Neural cell (in vitro differentiated cells): ENCODE measurements around the gene OR13J1. TPM values are rescaled to one million over a fixed set of nuclear protein-coding genes. Genes with fewer than 3 reads are reported as not detected.

Source experiments
- H2AFZ ChIP-seq: fragments of 200-600, 300-800 bp; sonication (generic), shearing (Covaris generic); 2 replicates; pipeline ENCODE4 v1.6.0; 2014; ENCODE audit warnings: low read depth, mild to moderate bottlenecking, antibody characterized with exemption, low read length, moderate library complexity
- H3F3A ChIP-seq: fragments of 200-600 bp; shearing (Covaris generic); 2 replicates; pipeline ENCODE4 v1.6.1; 2016; ENCODE audit warnings: mild to moderate bottlenecking, moderate library complexity, mixed read lengths, antibody characterized with exemption, low read length; ENCODE audit not compliant: insufficient read depth, poor library complexity, severe bottlenecking
- H3K27ac ChIP-seq: fragments of 200-600, 300-800 bp; sonication (generic), shearing (Covaris generic); 2 replicates; pipeline ENCODE4 v1.5.1; 2014; ENCODE audit warnings: mild to moderate bottlenecking, low read length, moderate library complexity
- H3K27me3 ChIP-seq: fragments of 300-800, 200-600 bp; sonication (generic), shearing (Covaris generic); 2 replicates; pipeline ENCODE4 v1.6.0; 2014; ENCODE audit warnings: mild to moderate bottlenecking, low read depth, low read length, moderate library complexity; ENCODE audit not compliant: insufficient read depth
- H3K36me3 ChIP-seq: fragments of 300-800, 200-600 bp; sonication (generic), shearing (Covaris generic); 2 replicates; pipeline ENCODE4 v1.5.1; 2014; ENCODE audit warnings: mild to moderate bottlenecking, antibody characterized with exemption, low read length, moderate library complexity; ENCODE audit not compliant: insufficient read depth
- H3K4me2 ChIP-seq: fragments of 300-800, 200-600 bp; sonication (generic), shearing (Covaris generic); 2 replicates; pipeline ENCODE4 v1.6.0; 2014; ENCODE audit warnings: mild to moderate bottlenecking, low read length
- H3K4me3 ChIP-seq: fragments of 300-800, 200-600 bp; sonication (generic), shearing (Covaris generic); 2 replicates; pipeline ENCODE4 v1.5.1; 2014; ENCODE audit warnings: mild to moderate bottlenecking, low read length, moderate library complexity
- H3K79me2 ChIP-seq: fragments of 200-600 bp; shearing (Covaris generic); replicated peaks from 2 replicates; pipeline ENCODE4 v1.6.0; 2014; ENCODE audit warnings: mild to moderate bottlenecking, low read length, moderate library complexity; ENCODE audit not compliant: insufficient read depth
- H3K9ac ChIP-seq: fragments of 300-800, 200-600 bp; sonication (generic), shearing (Covaris generic); 2 replicates; pipeline ENCODE4 v1.6.1; 2016; ENCODE audit warnings: mild to moderate bottlenecking, low read length, mixed read lengths
- H3K9me2 ChIP-seq: fragments of 200-600 bp; shearing (Covaris generic); 2 replicates; pipeline ENCODE4 v1.6.1; 2016; ENCODE audit warnings: mild to moderate bottlenecking, low read length, mixed read lengths; ENCODE audit not compliant: insufficient read depth
- H3K9me3 ChIP-seq: fragments of 200-600, 300-800 bp; sonication (generic), shearing (Covaris generic); 2 replicates; pipeline ENCODE4 v1.6.1; 2016; ENCODE audit warnings: mild to moderate bottlenecking, mixed run types, low read length, moderate library complexity, mixed read lengths
- H4K20me1 ChIP-seq: fragments of 200-600 bp; shearing (Covaris generic); 2 replicates; pipeline ENCODE4 v1.6.1; 2016; ENCODE audit warnings: mild to moderate bottlenecking, mixed run types; ENCODE audit not compliant: insufficient read depth
- CTCF ChIP-seq: fragments of 450-650 bp; IDR thresholded peaks from 2 replicates; pipeline ENCODE4 v1.5.1; 2014; ENCODE audit warnings: antibody characterized with exemption, mild to moderate bottlenecking, moderate library complexity; ENCODE audit not compliant: poor library complexity, severe bottlenecking
- EP300 ChIP-seq: fragments of 450-650 bp; conservative IDR thresholded peaks from 2 replicates; pipeline ENCODE4 v1.6.1; 2014; ENCODE audit warnings: antibody characterized with exemption, mild to moderate bottlenecking, moderate library complexity; ENCODE audit not compliant: poor library complexity, severe bottlenecking
- EZH2 ChIP-seq: fragments of 200-600, 300-800 bp; shearing (Covaris generic), sonication (generic); IDR thresholded peaks from 2 replicates; pipeline ENCODE4 v1.6.1; 2014; ENCODE audit warnings: antibody characterized with exemption, low read length, borderline replicate concordance, mild to moderate bottlenecking; ENCODE audit not compliant: insufficient read depth, poor library complexity, severe bottlenecking
- MXI1 ChIP-seq: fragments of 450-650 bp; conservative IDR thresholded peaks from 2 replicates; pipeline ENCODE4 v1.6.1; 2014; ENCODE audit warnings: antibody characterized with exemption, mild to moderate bottlenecking; ENCODE audit not compliant: poor library complexity, severe bottlenecking
- POLR2AphosphoS5 ChIP-seq: IDR thresholded peaks from 2 replicates; pipeline ENCODE4 v1.6.1; 2012
- RAD21 ChIP-seq: fragments of 450-650 bp; conservative IDR thresholded peaks from 2 replicates; pipeline ENCODE4 v1.6.1; 2014; ENCODE audit warnings: antibody characterized with exemption, mild to moderate bottlenecking, moderate library complexity
- REST ChIP-seq: IDR thresholded peaks from 2 replicates; pipeline ENCODE4 v1.6.1; 2012; ENCODE audit warnings: borderline replicate concordance
- SMC3 ChIP-seq: fragments of 450-650 bp; conservative IDR thresholded peaks from 2 replicates; pipeline ENCODE4 v1.6.1; 2014; ENCODE audit warnings: antibody characterized with exemption, mild to moderate bottlenecking, moderate library complexity; ENCODE audit not compliant: poor library complexity
- TAF1 ChIP-seq: IDR thresholded peaks from 2 replicates; pipeline ENCODE4 v1.6.1; 2012; ENCODE audit warnings: low read depth
- polyA plus RNA-seq: library from polyadenylated mRNA; depleted of rRNA; stranded (reverse); fragments of >200 nt; gene quantifications from 2 replicates; pipeline ENCODE4 v1.2.3, GENCODE V29; 2014

Gene OR13J1
- polyA plus RNA-seq, 1 donor from 2014 or later: not detected

GRCh38 chr9:35835216-35835632 lies 35.0 kb downstream of the OR13J1 start:
- H2AFZ ChIP-seq: no peak overlapping the region
- H3K4me2 ChIP-seq: no peak overlapping the region
- TF ChIP-seq SMC3 (no peak), EP300 (no peak), RAD21 (no peak), REST (no peak), MXI1 (no peak), CTCF (no peak), EZH2 (no peak), TAF1 (no peak), POLR2AphosphoS5 (no peak)
- H3K27me3 ChIP-seq: no peaks in the 10 kb centered on the region
- H3K9me3 ChIP-seq: no peaks in the 10 kb centered on the region
- no peak overlapping the region for H3K4me3 ChIP-seq
- H3K27ac ChIP-seq: no peak overlapping the region
- H3K36me3 ChIP-seq: peaks cover 4% of the 10 kb centered on the region
- no peaks in the 10 kb centered on the region for H4K20me1 ChIP-seq
- H3K9me2 ChIP-seq: no peaks in the 10 kb centered on the region
- no peak overlapping the region for H3K9ac ChIP-seq
- H3K79me2 ChIP-seq: peaks cover 5% of the 10 kb centered on the region
- H3F3A ChIP-seq: no peaks in the 10 kb centered on the region

- H3K27ac ChIP-seq: no peak overlapping the region
- no peaks in the 10 kb centered on the region for H3K9me2 ChIP-seq
- no peak overlapping the region for H3K9ac ChIP-seq
- no peaks in the 10 kb centered on the region for H3K27me3 ChIP-seq
- H3K4me3 ChIP-seq: no peak overlapping the region
- H4K20me1 ChIP-seq: no peaks in the 10 kb centered on the region
- H3K4me2 ChIP-seq: no peak overlapping the region
- H2AFZ ChIP-seq: no peak overlapping the region
- no peaks in the 10 kb centered on the region for H3K9me3 ChIP-seq
- TF ChIP-seq RAD21 (no peak), POLR2AphosphoS5 (no peak), MXI1 (no peak), SMC3 (no peak), EZH2 (no peak), TAF1 (no peak), CTCF (no peak), REST (no peak), EP300 (no peak)
- no peaks in the 10 kb centered on the region for H3F3A ChIP-seq
- H3K79me2 ChIP-seq: peaks cover 12% of the 10 kb centered on the region
- peaks cover 4% of the 10 kb centered on the region for H3K36me3 ChIP-seq
These were observed 35.7 kb downstream of the OR13J1 start for GRCh38 chr9:35834260-35835215.
